B cell (primary cell): ENCODE results near the gene MKRN2OS.

ENCODE experiments used
- EZH2 ChIP-seq: IDR thresholded peaks from 2 replicates; pipeline ENCODE4 v1.6.1; 2012; ENCODE audit warnings: borderline replicate concordance, low read depth, mild to moderate bottlenecking, moderate library complexity, low read length; ENCODE audit not compliant: insufficient read depth, poor library complexity, severe bottlenecking
- TF ChIP-seq, protein P1 (sequence below): fragments of 200-600 bp; IDR thresholded peaks from one replicate; pipeline ENCODE4 v1.8.0; 2022; ENCODE audit warnings: antibody characterized with exemption, mild to moderate bottlenecking

DNA sequence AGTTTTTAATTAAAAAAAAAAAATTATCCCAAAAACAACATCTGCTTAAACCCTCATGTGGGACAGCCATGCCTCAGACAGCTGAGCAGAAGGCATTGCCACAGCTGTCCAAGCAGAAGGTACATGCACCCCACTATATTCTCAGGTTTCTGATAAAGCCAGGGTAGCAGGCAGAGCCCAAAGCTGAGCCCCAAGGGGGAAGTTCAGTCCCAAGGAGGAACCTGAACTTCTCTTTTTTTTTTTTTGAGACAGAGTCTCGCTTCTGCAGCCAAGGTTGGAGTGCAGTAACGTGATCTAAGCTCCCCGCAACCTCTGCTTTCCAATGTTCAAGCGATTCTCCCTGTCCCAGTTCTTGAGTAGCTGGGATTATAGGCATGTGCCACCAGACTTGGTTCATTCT lies 44.8 kb upstream of the MKRN2OS start:
- TF ChIP-seq, protein P1, sequence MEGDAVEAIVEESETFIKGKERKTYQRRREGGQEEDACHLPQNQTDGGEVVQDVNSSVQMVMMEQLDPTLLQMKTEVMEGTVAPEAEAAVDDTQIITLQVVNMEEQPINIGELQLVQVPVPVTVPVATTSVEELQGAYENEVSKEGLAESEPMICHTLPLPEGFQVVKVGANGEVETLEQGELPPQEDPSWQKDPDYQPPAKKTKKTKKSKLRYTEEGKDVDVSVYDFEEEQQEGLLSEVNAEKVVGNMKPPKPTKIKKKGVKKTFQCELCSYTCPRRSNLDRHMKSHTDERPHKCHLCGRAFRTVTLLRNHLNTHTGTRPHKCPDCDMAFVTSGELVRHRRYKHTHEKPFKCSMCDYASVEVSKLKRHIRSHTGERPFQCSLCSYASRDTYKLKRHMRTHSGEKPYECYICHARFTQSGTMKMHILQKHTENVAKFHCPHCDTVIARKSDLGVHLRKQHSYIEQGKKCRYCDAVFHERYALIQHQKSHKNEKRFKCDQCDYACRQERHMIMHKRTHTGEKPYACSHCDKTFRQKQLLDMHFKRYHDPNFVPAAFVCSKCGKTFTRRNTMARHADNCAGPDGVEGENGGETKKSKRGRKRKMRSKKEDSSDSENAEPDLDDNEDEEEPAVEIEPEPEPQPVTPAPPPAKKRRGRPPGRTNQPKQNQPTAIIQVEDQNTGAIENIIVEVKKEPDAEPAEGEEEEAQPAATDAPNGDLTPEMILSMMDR: no peak
- TF ChIP-seq EZH2: no peak
